Measurements from ENCODE around the gene DDIT4. TPM values are rescaled to one million over a fixed set of nuclear protein-coding genes. Genes with fewer than 3 reads are reported as not detected.

The DDIT4 gene
- total and polyA plus RNA-seq, 2 experiments from 2014 or later, result 114 to 136 TPM

GRCh38 chr10:72312865-72313391 lies 39.2 kb downstream of the DDIT4 start (continued):
- TF ChIP-seq ZNF462 (CRISPR knock-in tag; IDR thresholded peaks at IDR 0.05), result no peak
- no peak for TF ChIP-seq ETS1 (IDR thresholded peaks at IDR 0.05)
- TF ChIP-seq JUNB (IDR thresholded peaks at IDR 0.05; ENCODE audit: unreplicated experiment), result no peak
- TF ChIP-seq REST (IDR thresholded peaks at IDR 0.05; ENCODE audit: unreplicated experiment), result no peak
- TF ChIP-seq CREB1 (CRISPR knock-in tag; IDR thresholded peaks at IDR 0.05; ENCODE audit: low read depth), result no peak
- no peak for TF ChIP-seq POLR2AphosphoS5 (IDR thresholded peaks at IDR 0.05; ENCODE audit: low read depth)
- TF ChIP-seq EZH2phosphoT487 (IDR thresholded peaks at IDR 0.05; ENCODE audit: unreplicated experiment), result no peak
- TF ChIP-seq ZNF331 (CRISPR knock-in tag; IDR thresholded peaks at IDR 0.05; ENCODE audit: low read depth), result no peak

All from GM23338 (cell line).